Naive B cell (primary cell): ENCODE results near the gene POLR2J3. TPM values are rescaled to one million over a fixed set of nuclear protein-coding genes. Genes with fewer than 3 reads are reported as not detected.
"Not testable (repeated sequence)": the region's sequence is repeated elsewhere in the genome, so short reads cannot be mapped to it uniquely, and the experiment has no call there.

ENCODE experiments used
- ATAC-seq, 2 donors: fragments of 150-1000 bp; cut with Tn5 transposase; 2 replicates each; pipeline ENCODE4 v1.10.0; 2021; ENCODE audit warnings: low read depth in 2 of 2, mild to moderate bottlenecking in 2 of 2, moderate library complexity in 2 of 2
- DNase-seq: peaks from one replicate; pipeline ENCODE4 v3.0.0; 2022
- H3K27ac Mint-ChIP-seq, 6 donors: one replicate each; pipeline ENCODE4 v1.8.0; 2020 to 2022; ENCODE audit warnings: mild to moderate bottlenecking in 6 of 6, mixed read lengths in 6 of 6, moderate library complexity in 5 of 6, inconsistent platforms in 2 of 6
- H3K27me3 Mint-ChIP-seq, 3 donors: one replicate each; pipeline ENCODE4 v1.8.0; 2021 to 2022; ENCODE audit warnings: mixed read lengths in 3 of 3, mild to moderate bottlenecking in 1 of 3
- H3K36me3 Mint-ChIP-seq, 2 donors: one replicate each; pipeline ENCODE4 v1.8.0; 2020 to 2022; ENCODE audit warnings: mixed read lengths in 2 of 2, inconsistent platforms in 1 of 2, mild to moderate bottlenecking in 1 of 2
- H3K4me1 Mint-ChIP-seq, 3 donors: one replicate each; pipeline ENCODE4 v1.8.0; 2020 to 2022; ENCODE audit warnings: mixed read lengths in 3 of 3, inconsistent platforms in 1 of 3, mild to moderate bottlenecking in 1 of 3, moderate library complexity in 1 of 3
- H3K4me3 Mint-ChIP-seq, 8 donors: one replicate each; pipeline ENCODE4 v1.8.0; 2020 to 2022; ENCODE audit warnings: mild to moderate bottlenecking in 8 of 8, mixed read lengths in 8 of 8, moderate library complexity in 8 of 8, inconsistent platforms in 2 of 8
- H3K9me3 Mint-ChIP-seq, 7 donors: one replicate each; pipeline ENCODE4 v1.8.0; 2020 to 2022; ENCODE audit warnings: mixed read lengths in 7 of 7, mild to moderate bottlenecking in 5 of 7, inconsistent platforms in 2 of 7, moderate library complexity in 1 of 7
- polyA plus RNA-seq, 6 donors: library from polyadenylated mRNA; unstranded; fragments of 300-500 nt; fragmentation: Illumina TruSeq; gene quantifications; one replicate each; pipeline ENCODE4 v1.2.3, GENCODE V29; 2021; ENCODE audit warnings: low read depth in 6 of 6

Gene POLR2J3
- polyA plus RNA-seq, 6 donors from 2014 or later, result 6.6 to 64.7 (median 33.3) TPM

DNA sequence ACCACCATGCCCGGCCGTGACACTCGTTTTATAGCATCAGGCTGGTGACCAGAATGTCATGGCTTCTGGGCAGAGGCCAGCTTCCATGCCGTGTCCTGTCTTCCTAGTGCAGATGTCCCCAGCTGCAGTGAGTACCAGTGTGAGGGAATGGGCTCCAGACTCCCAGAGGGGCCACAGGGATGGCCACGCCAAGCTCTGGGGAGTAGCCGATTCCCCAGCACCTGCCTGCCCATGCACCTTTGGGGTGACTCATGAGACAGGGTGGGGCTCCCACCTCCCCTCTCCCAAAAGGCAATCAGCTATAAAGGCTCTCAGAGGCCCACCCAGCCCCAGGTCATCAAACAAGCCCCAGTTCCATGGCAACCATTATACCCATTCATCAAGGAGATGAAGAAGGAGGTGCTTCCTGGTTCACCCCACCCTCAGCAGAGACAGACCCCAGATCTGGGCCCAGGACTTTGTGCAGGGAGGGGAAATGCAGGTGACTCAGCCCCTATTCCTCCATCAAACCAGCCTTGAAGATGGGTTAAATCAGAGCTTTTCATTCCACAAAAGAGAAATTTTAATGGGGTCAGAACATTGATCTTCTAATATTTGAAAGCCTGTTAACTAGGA lies 21.5 kb downstream of the POLR2J3 start, which contains the start of gene SPDYE2:
SPDYE2 (plus strand) TSS at position 419 of the 615 bp plus-strand sequence. CDS start 2,030 bp downstream, outside the sequence.
- not testable (repeated sequence) for H3K27ac Mint-ChIP-seq, ATAC-seq, H3K27me3 Mint-ChIP-seq, H3K36me3 Mint-ChIP-seq, H3K4me3 Mint-ChIP-seq, H3K9me3 Mint-ChIP-seq, DNase-seq, H3K4me1 Mint-ChIP-seq

- not testable (repeated sequence) for H3K27ac Mint-ChIP-seq, DNase-seq, H3K4me1 Mint-ChIP-seq, H3K9me3 Mint-ChIP-seq, H3K27me3 Mint-ChIP-seq, H3K4me3 Mint-ChIP-seq, H3K36me3 Mint-ChIP-seq
- peak; percentile 80 to 86 for ATAC-seq
Measured at GRCh38 chr7:102546353-102546752, 26.0 kb downstream of the POLR2J3 start.

DNA sequence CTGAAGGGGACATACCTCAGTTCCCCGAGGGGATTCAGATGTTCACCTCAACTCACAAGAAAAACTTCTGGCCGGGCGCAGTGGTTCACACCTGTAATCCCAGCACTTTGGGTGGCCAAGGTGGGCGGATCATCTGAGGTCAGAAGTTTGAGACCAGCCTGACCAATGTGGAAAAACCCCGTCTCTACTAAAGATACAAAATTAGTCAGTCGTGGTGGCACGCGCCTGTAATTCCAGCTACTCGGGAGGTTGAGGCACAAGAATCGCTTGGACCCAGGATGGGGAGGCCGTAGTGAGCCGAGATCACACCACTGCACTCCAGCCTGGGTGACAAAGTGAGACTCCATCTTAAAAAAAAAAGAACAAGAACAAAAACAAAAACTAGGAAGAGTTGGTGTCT lies 27.1 kb downstream of the POLR2J3 start:
- not testable (repeated sequence) for H3K9me3 Mint-ChIP-seq, DNase-seq, H3K36me3 Mint-ChIP-seq, H3K27me3 Mint-ChIP-seq, H3K27ac Mint-ChIP-seq, ATAC-seq, H3K4me1 Mint-ChIP-seq, H3K4me3 Mint-ChIP-seq

GRCh38 chr7:102544372-102544771 lies 28.0 kb downstream of the POLR2J3 start:
- H3K4me3 Mint-ChIP-seq, result not testable (repeated sequence)

DNA sequence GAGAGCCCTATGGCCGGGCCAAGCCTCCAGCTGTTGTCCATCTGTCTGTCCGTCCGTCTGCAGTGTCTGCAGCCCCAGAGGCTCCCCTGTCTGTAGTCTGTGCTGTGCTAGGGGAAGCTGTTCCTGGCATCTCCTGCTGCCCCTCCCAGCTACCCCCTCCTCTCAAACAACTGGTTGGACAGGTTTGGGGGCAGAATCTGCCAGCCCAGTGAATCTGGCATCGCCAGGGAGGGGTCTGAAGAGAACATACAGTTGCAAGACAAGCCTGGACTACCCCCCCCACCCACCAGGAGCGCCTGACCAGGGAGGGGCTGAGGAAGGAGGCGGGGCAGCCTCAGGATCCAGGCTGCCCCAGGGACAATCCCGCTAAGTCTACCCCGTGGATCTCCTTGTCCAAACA lies 28.8 kb downstream of the POLR2J3 start, which contains the start of gene UPK3BL2:
UPK3BL2 (minus strand) TSS at position 101 of the 400 bp plus-strand sequence; CDS start at position 41, 60 bp downstream.
- H3K27ac Mint-ChIP-seq, DNase-seq, H3K4me3 Mint-ChIP-seq, ATAC-seq, H3K4me1 Mint-ChIP-seq, H3K36me3 Mint-ChIP-seq, H3K9me3 Mint-ChIP-seq, H3K27me3 Mint-ChIP-seq: not testable (repeated sequence)

More at GRCh38 chr7:102544372-102544771, 28.0 kb downstream of the POLR2J3 start:
- DNase-seq, H3K36me3 Mint-ChIP-seq, ATAC-seq, H3K27me3 Mint-ChIP-seq, H3K4me1 Mint-ChIP-seq, H3K9me3 Mint-ChIP-seq, H3K27ac Mint-ChIP-seq: not testable (repeated sequence)

- H3K4me1 Mint-ChIP-seq, H3K9me3 Mint-ChIP-seq, H3K36me3 Mint-ChIP-seq, ATAC-seq, DNase-seq, H3K27ac Mint-ChIP-seq, H3K4me3 Mint-ChIP-seq, H3K27me3 Mint-ChIP-seq: not testable (repeated sequence)
Measured at GRCh38 chr7:102542771-102543170, 29.6 kb downstream of the POLR2J3 start.

GRCh38 chr7:102542083-102542482 lies 30.3 kb downstream of the POLR2J3 start:
- not testable (repeated sequence) for H3K36me3 Mint-ChIP-seq, H3K4me3 Mint-ChIP-seq, H3K27ac Mint-ChIP-seq, ATAC-seq, H3K4me1 Mint-ChIP-seq, H3K27me3 Mint-ChIP-seq, DNase-seq, H3K9me3 Mint-ChIP-seq

GRCh38 chr7:102540604-102541003 lies 31.8 kb downstream of the POLR2J3 start:
- not testable (repeated sequence) for H3K4me1 Mint-ChIP-seq, H3K36me3 Mint-ChIP-seq, DNase-seq, H3K4me3 Mint-ChIP-seq, H3K9me3 Mint-ChIP-seq, ATAC-seq, H3K27me3 Mint-ChIP-seq, H3K27ac Mint-ChIP-seq

DNA sequence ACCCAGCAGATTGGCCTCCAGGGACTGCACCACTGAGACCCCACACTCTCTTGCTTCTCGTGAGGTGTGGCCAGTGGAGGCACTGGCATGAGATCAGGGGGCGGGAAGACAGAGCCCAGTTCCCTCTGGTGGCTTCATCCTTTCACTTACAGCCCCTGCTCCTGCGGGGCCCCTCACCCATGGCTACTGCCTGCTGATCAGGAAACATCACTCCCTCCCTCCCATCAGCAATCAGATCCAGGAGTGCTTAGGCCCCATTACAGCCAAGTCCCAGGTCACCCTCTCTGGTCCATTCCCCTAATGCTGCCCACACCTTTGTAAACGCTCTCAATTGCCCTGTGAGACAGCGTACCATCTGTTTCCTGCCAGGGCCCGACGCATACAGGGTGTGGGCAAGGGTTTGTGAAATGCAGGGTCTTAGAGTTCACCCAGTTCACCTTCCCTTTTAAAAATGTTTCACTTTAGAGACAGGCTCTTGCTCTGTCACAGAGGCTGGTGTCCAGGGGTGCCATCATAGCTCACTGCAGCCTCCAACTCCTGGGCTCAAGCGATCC lies 37.2 kb downstream of the POLR2J3 start:
- H3K4me1 Mint-ChIP-seq, H3K4me3 Mint-ChIP-seq, H3K36me3 Mint-ChIP-seq, H3K27ac Mint-ChIP-seq, H3K27me3 Mint-ChIP-seq, ATAC-seq, H3K9me3 Mint-ChIP-seq, DNase-seq: not testable (repeated sequence)

GRCh38 chr7:102532127-102532526 lies 40.3 kb downstream of the POLR2J3 start:
- H3K4me1 Mint-ChIP-seq, H3K4me3 Mint-ChIP-seq, H3K27ac Mint-ChIP-seq, H3K36me3 Mint-ChIP-seq, H3K9me3 Mint-ChIP-seq, ATAC-seq, DNase-seq, H3K27me3 Mint-ChIP-seq: not testable (repeated sequence)

GRCh38 chr7:102531583-102531982 lies 40.8 kb downstream of the POLR2J3 start:
- not testable (repeated sequence) for H3K9me3 Mint-ChIP-seq, H3K27ac Mint-ChIP-seq, H3K4me3 Mint-ChIP-seq, ATAC-seq, H3K36me3 Mint-ChIP-seq, H3K27me3 Mint-ChIP-seq, H3K4me1 Mint-ChIP-seq, DNase-seq

DNA sequence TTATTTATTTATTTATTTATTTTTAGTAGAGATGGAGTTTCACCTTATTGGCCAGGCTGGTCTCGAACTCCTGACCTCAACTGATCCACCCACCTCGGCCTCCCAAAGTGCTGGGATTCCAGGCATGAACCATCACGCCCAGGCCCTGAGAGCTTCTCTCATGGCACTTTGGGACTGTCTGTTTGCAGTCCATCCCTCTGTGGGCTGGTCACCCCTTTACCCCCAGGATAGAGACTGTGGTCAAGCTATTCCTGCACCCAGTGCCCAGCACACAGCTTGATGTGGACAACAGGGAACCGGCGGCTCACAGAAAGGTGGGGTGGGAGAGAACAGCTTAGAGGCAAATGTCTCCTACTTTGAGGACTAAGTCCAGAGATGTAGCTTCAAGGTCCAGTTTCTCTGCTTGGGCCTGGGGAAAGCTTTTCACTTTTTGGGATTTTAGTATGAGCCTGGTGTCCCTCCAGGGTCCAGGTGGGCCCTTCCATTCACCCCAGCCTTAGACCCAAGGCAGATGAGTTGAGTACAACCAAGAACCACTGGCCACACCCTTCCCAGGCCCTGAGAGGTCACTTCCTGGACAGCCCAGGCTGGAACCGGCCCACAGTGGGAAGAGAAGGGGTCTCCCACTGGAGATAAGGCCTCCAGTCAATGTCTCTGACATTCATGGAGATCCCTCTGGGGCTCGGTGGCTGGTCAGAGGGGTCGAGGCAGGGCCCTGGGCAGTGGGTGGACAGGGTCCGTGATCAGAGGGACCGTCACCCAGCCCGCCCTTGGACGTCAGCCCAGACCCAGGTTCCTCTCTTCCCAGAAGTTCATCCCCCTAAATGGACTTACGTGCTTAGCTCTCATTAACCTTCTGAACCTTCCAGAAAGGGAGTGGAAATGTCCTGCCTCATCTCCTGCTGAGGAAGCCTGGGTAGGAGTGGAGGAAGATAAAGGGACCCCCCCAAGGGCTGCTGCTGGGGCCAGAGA lies 44.3 kb downstream of the POLR2J3 start:
- not testable (repeated sequence) for H3K27ac Mint-ChIP-seq, H3K9me3 Mint-ChIP-seq, H3K4me3 Mint-ChIP-seq, H3K36me3 Mint-ChIP-seq, H3K4me1 Mint-ChIP-seq, DNase-seq, ATAC-seq, H3K27me3 Mint-ChIP-seq

- ATAC-seq, H3K27ac Mint-ChIP-seq: not testable (repeated sequence)
Measured at GRCh38 chr7:102527182-102527581, 45.2 kb downstream of the POLR2J3 start.

GRCh38 chr7:102524803-102525202 lies 47.6 kb downstream of the POLR2J3 start:
- H3K4me3 Mint-ChIP-seq, H3K4me1 Mint-ChIP-seq, H3K36me3 Mint-ChIP-seq, H3K9me3 Mint-ChIP-seq, H3K27ac Mint-ChIP-seq, H3K27me3 Mint-ChIP-seq, DNase-seq, ATAC-seq: not testable (repeated sequence)

More at GRCh38 chr7:102527182-102527581, 45.2 kb downstream of the POLR2J3 start:
- not testable (repeated sequence) for H3K36me3 Mint-ChIP-seq, H3K4me3 Mint-ChIP-seq, H3K9me3 Mint-ChIP-seq, H3K27me3 Mint-ChIP-seq, H3K4me1 Mint-ChIP-seq, DNase-seq
